H9 (cell line): ENCODE data around the gene TENM4. TPM values are rescaled to one million over a fixed set of nuclear protein-coding genes. Genes with fewer than 3 reads are reported as not detected.

ENCODE experiments used
- DNase-seq: peaks from one replicate; pipeline ENCODE4 v3.0.0-alpha.2; 2017
- H2AFZ ChIP-seq: one replicate; pipeline ENCODE4 v1.6.1; 2013; ENCODE audit warnings: mild to moderate bottlenecking, low read length, control low read depth, moderate library complexity
- H2AK5ac ChIP-seq: 2 replicates; pipeline ENCODE4 v1.6.1; 2013; ENCODE audit warnings: low read length, control low read depth, mixed read lengths; ENCODE audit not compliant: insufficient read length
- H2BK120ac ChIP-seq: one replicate; pipeline ENCODE4 v1.6.1; 2013; ENCODE audit warnings: low read depth, mild to moderate bottlenecking, low read length, control low read depth, inconsistent platforms; ENCODE audit not compliant: poor library complexity, severe bottlenecking
- H2BK12ac ChIP-seq: 2 replicates; pipeline ENCODE4 v1.6.1; 2013; ENCODE audit warnings: low read length, control low read depth, mixed read lengths, low read depth; ENCODE audit not compliant: insufficient read length
- H2BK15ac ChIP-seq: 2 replicates; pipeline ENCODE4 v1.6.1; 2013; ENCODE audit warnings: low read depth, low read length, control low read depth
- H2BK20ac ChIP-seq: one replicate; pipeline ENCODE4 v1.6.1; 2013; ENCODE audit warnings: low read depth, mild to moderate bottlenecking, low read length, control low read depth, inconsistent platforms; ENCODE audit not compliant: poor library complexity, severe bottlenecking
- H2BK5ac ChIP-seq: 2 replicates; pipeline ENCODE4 v1.6.1; 2013; ENCODE audit warnings: low read length, control low read depth, mixed read lengths; ENCODE audit not compliant: insufficient read length
- H3K14ac ChIP-seq: 2 replicates; pipeline ENCODE4 v1.6.1; 2013; ENCODE audit warnings: low read length, control low read depth; ENCODE audit not compliant: insufficient read depth
- H3K18ac ChIP-seq: 2 replicates; pipeline ENCODE4 v1.6.1; 2013; ENCODE audit warnings: low read depth, mild to moderate bottlenecking, mixed read lengths, low read length, control low read depth; ENCODE audit not compliant: insufficient read length
- H3K23ac ChIP-seq: 2 replicates; pipeline ENCODE4 v1.6.1; 2013; ENCODE audit warnings: low read length, control low read depth, mixed read lengths, low read depth; ENCODE audit not compliant: insufficient read length
- H3K23me2 ChIP-seq: 2 replicates; pipeline ENCODE4 v1.6.1; 2013; ENCODE audit warnings: low read depth, mild to moderate bottlenecking, mixed read lengths, low read length, control low read depth; ENCODE audit not compliant: insufficient read length, poor library complexity, severe bottlenecking
- H3K27ac ChIP-seq: 2 replicates; pipeline ENCODE4 v1.5.1; 2013; ENCODE audit warnings: low read length, control low read depth, mixed read lengths, low read depth; ENCODE audit not compliant: insufficient read length
- H3K27me3 ChIP-seq: 2 replicates; pipeline ENCODE4 v1.6.1; 2013; ENCODE audit warnings: low read length, control low read depth, inconsistent platforms; ENCODE audit not compliant: insufficient read depth
- H3K4ac ChIP-seq: 2 replicates; pipeline ENCODE4 v1.6.1; 2013; ENCODE audit warnings: low read depth, mild to moderate bottlenecking, control low read depth, inconsistent platforms, low read length, moderate library complexity
- H3K4me1 ChIP-seq: 2 replicates; pipeline ENCODE4 v1.6.1; 2013; ENCODE audit warnings: low read length, control low read depth, inconsistent platforms; ENCODE audit not compliant: insufficient read depth
- H3K4me2 ChIP-seq: 2 replicates; pipeline ENCODE4 v1.6.1; 2013; ENCODE audit warnings: low read length, control low read depth, mixed read lengths; ENCODE audit not compliant: insufficient read length, insufficient read depth
- H3K56ac ChIP-seq: 2 replicates; pipeline ENCODE4 v1.6.1; 2013; ENCODE audit warnings: low read depth, mild to moderate bottlenecking, mixed read lengths, low read length, control low read depth; ENCODE audit not compliant: insufficient read length
- H3K79me1 ChIP-seq: 2 replicates; pipeline ENCODE4 v1.6.1; 2013; ENCODE audit warnings: low read depth, mild to moderate bottlenecking, moderate library complexity, low read length, control low read depth, inconsistent platforms; ENCODE audit not compliant: insufficient read depth, poor library complexity, severe bottlenecking
- H3K79me2 ChIP-seq: 2 replicates; pipeline ENCODE4 v1.6.1; 2013; ENCODE audit warnings: low read length, control low read depth, inconsistent platforms; ENCODE audit not compliant: insufficient read depth
- H3K9ac ChIP-seq: 2 replicates; pipeline ENCODE4 v1.6.1; 2013; ENCODE audit warnings: low read length, control low read depth, mixed read lengths; ENCODE audit not compliant: insufficient read length; ENCODE audit errors: extremely low read depth
- H3K9me3 ChIP-seq: one replicate; pipeline ENCODE4 v1.6.1; 2013; ENCODE audit warnings: low read depth, low read length, inconsistent platforms; ENCODE audit not compliant: control insufficient read depth
- H3T11ph ChIP-seq: one replicate; pipeline ENCODE4 v1.6.1; 2013; ENCODE audit warnings: mild to moderate bottlenecking, low read length, control low read depth, inconsistent platforms
- H4K20me1 ChIP-seq: one replicate; pipeline ENCODE4 v1.6.1; 2013; ENCODE audit not compliant: control insufficient read depth, insufficient read length, insufficient read depth
- H4K5ac ChIP-seq: 2 replicates; pipeline ENCODE4 v1.6.1; 2013; ENCODE audit warnings: low read depth, mild to moderate bottlenecking, mixed read lengths, low read length, control low read depth; ENCODE audit not compliant: insufficient read length
- H4K8ac ChIP-seq: replicated peaks from 2 replicates; pipeline ENCODE4 v1.6.1; 2013; ENCODE audit warnings: low read length, control low read depth, mixed read lengths, low read depth; ENCODE audit not compliant: insufficient read length
- H4K91ac ChIP-seq: 2 replicates; pipeline ENCODE4 v1.6.1; 2013; ENCODE audit warnings: low read depth, mild to moderate bottlenecking, moderate library complexity, mixed read lengths, low read length, control low read depth; ENCODE audit not compliant: insufficient read length
- H3K27ac Mint-ChIP-seq, 3 experiments: 2 replicates in 2 of 3; 3 replicates in 1 of 3; pipeline ENCODE4 v1.8.0; 2020 to 2021; ENCODE audit warnings: mixed read lengths in 3 of 3, mild to moderate bottlenecking in 1 of 3, moderate library complexity in 1 of 3
- H3K27me3 Mint-ChIP-seq: 2 replicates; pipeline ENCODE4 v1.8.0; 2021; ENCODE audit warnings: low read depth, mild to moderate bottlenecking, moderate library complexity, mixed read lengths
- H3K36me3 Mint-ChIP-seq, 3 experiments: 2 replicates in 2 of 3; 3 replicates in 1 of 3; pipeline ENCODE4 v1.8.0; 2020 to 2021; ENCODE audit warnings: low read depth in 3 of 3, mixed read lengths in 3 of 3; ENCODE audit not compliant: insufficient read depth in 1 of 3
- H3K4me1 Mint-ChIP-seq, 2 experiments: 2 replicates each; pipeline ENCODE4 v1.8.0; 2020; ENCODE audit warnings: mixed read lengths in 2 of 2
- H3K4me3 Mint-ChIP-seq, 2 experiments: 2 replicates in 1 of 2; 3 replicates in 1 of 2; pipeline ENCODE4 v1.8.0; 2020 to 2021; ENCODE audit warnings: mild to moderate bottlenecking in 2 of 2, mixed read lengths in 2 of 2, moderate library complexity in 1 of 2
- H3K9me3 Mint-ChIP-seq, 2 experiments: 2 replicates in 1 of 2; 3 replicates in 1 of 2; pipeline ENCODE4 v1.8.0; 2020; ENCODE audit warnings: mild to moderate bottlenecking in 2 of 2, mixed read lengths in 2 of 2, moderate library complexity in 1 of 2
- WGBS: extraction: QIAGEN DNeasy Blood & Tissue Kit; methylation state at CpG from one replicate; pipeline ENCODE4 v1.1.7; 2013; ENCODE audit warnings: missing lambda C conversion rate, low lambda C conversion rate, mixed read lengths; ENCODE audit not compliant: insufficient read length; ENCODE audit errors: extremely low coverage; 5-methylcytosine and 5-hydroxymethylcytosine counted together
- total RNA-seq: library from RNA; stranded (reverse); gene quantifications from 2 replicates; pipeline ENCODE4 v1.2.1, GENCODE V29; 2021
- TF ChIP-seq, protein P1 (sequence below): fragments of 200-600 bp; sonication (generic); conservative IDR thresholded peaks from 3 replicates; pipeline ENCODE4 v1.8.0; 2021; ENCODE audit warnings: antibody characterized with exemption, mild to moderate bottlenecking

The TENM4 gene
- total RNA-seq, 1 experiment from 2014 or later = 4.6 TPM

GRCh38 chr11:79366218-79366617 lies 74.6 kb downstream of the TENM4 start:
- Histone ChIP-seq H3K79me1 (no peaks in the 10 kb centered on the region), H2BK15ac (no peak overlapping the region), H3T11ph (no peak overlapping the region), H2BK12ac (no peak overlapping the region), H2BK120ac (no peak overlapping the region), H3K4me2 (no peak overlapping the region), H3K14ac (no peak overlapping the region), H3K56ac (no peak overlapping the region), H3K27me3 (no peaks in the 10 kb centered on the region), H3K18ac (no peak overlapping the region), H4K8ac (no peak overlapping the region), H3K27ac (no peak overlapping the region), H2BK5ac (no peak overlapping the region), H3K9ac (no peak overlapping the region), H3K4ac (no peak overlapping the region), H2AFZ (no peak overlapping the region), H2AK5ac (no peak overlapping the region), H4K5ac (no peak overlapping the region), H3K4me1 (no peaks in the 10 kb centered on the region), H4K20me1 (no peaks in the 10 kb centered on the region), H3K23ac (no peak overlapping the region), H3K9me3 (no peaks in the 10 kb centered on the region), H2BK20ac (no peak overlapping the region), H4K91ac (no peak overlapping the region), H3K79me2 (no peaks in the 10 kb centered on the region), H3K23me2 (no peaks in the 10 kb centered on the region)
- no peak overlapping the region for H3K4me3 Mint-ChIP-seq
- H3K27me3 Mint-ChIP-seq = no peaks in the 10 kb centered on the region; the same call in 1 of the 2 replicates
- no peaks in the 10 kb centered on the region for H3K9me3 Mint-ChIP-seq
- H3K4me1 Mint-ChIP-seq = peaks cover 8 to 27% of the 10 kb centered on the region in 2 experiments
- TF ChIP-seq, protein P1, sequence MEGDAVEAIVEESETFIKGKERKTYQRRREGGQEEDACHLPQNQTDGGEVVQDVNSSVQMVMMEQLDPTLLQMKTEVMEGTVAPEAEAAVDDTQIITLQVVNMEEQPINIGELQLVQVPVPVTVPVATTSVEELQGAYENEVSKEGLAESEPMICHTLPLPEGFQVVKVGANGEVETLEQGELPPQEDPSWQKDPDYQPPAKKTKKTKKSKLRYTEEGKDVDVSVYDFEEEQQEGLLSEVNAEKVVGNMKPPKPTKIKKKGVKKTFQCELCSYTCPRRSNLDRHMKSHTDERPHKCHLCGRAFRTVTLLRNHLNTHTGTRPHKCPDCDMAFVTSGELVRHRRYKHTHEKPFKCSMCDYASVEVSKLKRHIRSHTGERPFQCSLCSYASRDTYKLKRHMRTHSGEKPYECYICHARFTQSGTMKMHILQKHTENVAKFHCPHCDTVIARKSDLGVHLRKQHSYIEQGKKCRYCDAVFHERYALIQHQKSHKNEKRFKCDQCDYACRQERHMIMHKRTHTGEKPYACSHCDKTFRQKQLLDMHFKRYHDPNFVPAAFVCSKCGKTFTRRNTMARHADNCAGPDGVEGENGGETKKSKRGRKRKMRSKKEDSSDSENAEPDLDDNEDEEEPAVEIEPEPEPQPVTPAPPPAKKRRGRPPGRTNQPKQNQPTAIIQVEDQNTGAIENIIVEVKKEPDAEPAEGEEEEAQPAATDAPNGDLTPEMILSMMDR = no peak
- H3K36me3 Mint-ChIP-seq = no peaks in the 10 kb centered on the region
- no CpG with 5 or more reads among the region's 2 CpGs for WGBS
- DNase-seq = no peak
- H3K27ac Mint-ChIP-seq = no peak overlapping the region
